Kidney epithelial cell (primary cell): ENCODE results near the gene WDR20. TPM values are rescaled to one million over a fixed set of nuclear protein-coding genes. Genes with fewer than 3 reads are reported as not detected.
"Not testable (repeated sequence)": the region's sequence is repeated elsewhere in the genome, so short reads cannot be mapped to it uniquely, and the experiment has no call there.

Experiments used
- DNase-seq: peaks from one replicate; pipeline ENCODE4 v3.0.0-alpha.2; 2010; ENCODE audit warnings: low read depth
- H3K27me3 ChIP-seq: 2 replicates; pipeline ENCODE4 v1.6.0; 2011; ENCODE audit warnings: low read length; ENCODE audit not compliant: control insufficient read depth, insufficient read depth
- H3K36me3 ChIP-seq: 2 replicates; pipeline ENCODE4 v1.5.1; 2011; ENCODE audit warnings: low read length; ENCODE audit not compliant: control insufficient read depth, insufficient read depth
- H3K4me3 ChIP-seq: 2 replicates; pipeline ENCODE4 v1.5.1; 2011; ENCODE audit warnings: low read depth, mild to moderate bottlenecking, control low read depth, low read length
- CTCF ChIP-seq: IDR thresholded peaks from 2 replicates; pipeline ENCODE4 v1.5.1; 2011; ENCODE audit warnings: mild to moderate bottlenecking, moderate library complexity, low read length, control low read depth, inconsistent platforms; ENCODE audit not compliant: insufficient read depth, poor library complexity, severe bottlenecking
- total RNA-seq: library from RNA; depleted of rRNA; stranded (reverse); fragments of >200 nt; gene quantifications from 2 replicates; pipeline ENCODE4 v1.2.3, GENCODE V29; 2015

The WDR20 gene
- total RNA-seq, 1 donor from 2014 or later, result 14.0 TPM

GRCh38 chr14:102239231-102239630 is 99.5 kb downstream of the WDR20 start:
- no peak overlapping the region for H3K4me3 ChIP-seq
- TF ChIP-seq CTCF, result no peak
- H3K36me3 ChIP-seq, result no peaks in the 10 kb centered on the region
- DNase-seq, result no peak
- H3K27me3 ChIP-seq, result no peaks in the 10 kb centered on the region

GRCh38 chr14:102240481-102240880 is 100.8 kb downstream of the WDR20 start:
- DNase-seq, H3K4me3 ChIP-seq, H3K27me3 ChIP-seq, H3K36me3 ChIP-seq: not testable (repeated sequence)

GRCh38 chr14:102241147-102241546 is 101.5 kb downstream of the WDR20 start:
- Histone ChIP-seq H3K4me3 (no peak overlapping the region), H3K27me3 (no peaks in the 10 kb centered on the region), H3K36me3 (no peaks in the 10 kb centered on the region)
- TF ChIP-seq CTCF, result no peak
- DNase-seq, result no peak

- H3K36me3 ChIP-seq, H3K4me3 ChIP-seq, DNase-seq, H3K27me3 ChIP-seq: not testable (repeated sequence)
Measured at GRCh38 chr14:102243795-102244194, 104.1 kb downstream of the WDR20 start.

- TF ChIP-seq CTCF, result no peak
- Histone ChIP-seq H3K36me3 (no peaks in the 10 kb centered on the region), H3K4me3 (no peak overlapping the region), H3K27me3 (no peaks in the 10 kb centered on the region)
- DNase-seq, result no peak
Measured at GRCh38 chr14:102246071-102246470, 106.4 kb downstream of the WDR20 start.

GRCh38 chr14:102248121-102248520 is 108.4 kb downstream of the WDR20 start:
- Histone ChIP-seq H3K27me3 (no peaks in the 10 kb centered on the region), H3K36me3 (no peaks in the 10 kb centered on the region), H3K4me3 (no peak overlapping the region)
- no peak for DNase-seq
- no peak for TF ChIP-seq CTCF

- Histone ChIP-seq H3K27me3 (no peaks in the 10 kb centered on the region), H3K36me3 (no peaks in the 10 kb centered on the region), H3K4me3 (no peak overlapping the region)
- no peak for DNase-seq
- no peak for TF ChIP-seq CTCF
Measured at GRCh38 chr14:102249041-102249440, 109.3 kb downstream of the WDR20 start.
